HK-2 (cell line): ENCODE results near the gene MYL3.

Experiments
- DNase-seq: peaks from one replicate; pipeline ENCODE4 v3.0.0-alpha.2; 2018; ENCODE audit not compliant: unreplicated experiment

The MYL3 gene

GRCh38 chr3:46883054-46883829, 20.0 kb upstream of the MYL3 start:
- no peak for DNase-seq

- no peak for DNase-seq
Observed at GRCh38 chr3:46882377-46883053, 19.3 kb upstream of the MYL3 start.

- DNase-seq = no peak
Observed at GRCh38 chr3:46881596-46882376, 18.5 kb upstream of the MYL3 start.

DNA sequence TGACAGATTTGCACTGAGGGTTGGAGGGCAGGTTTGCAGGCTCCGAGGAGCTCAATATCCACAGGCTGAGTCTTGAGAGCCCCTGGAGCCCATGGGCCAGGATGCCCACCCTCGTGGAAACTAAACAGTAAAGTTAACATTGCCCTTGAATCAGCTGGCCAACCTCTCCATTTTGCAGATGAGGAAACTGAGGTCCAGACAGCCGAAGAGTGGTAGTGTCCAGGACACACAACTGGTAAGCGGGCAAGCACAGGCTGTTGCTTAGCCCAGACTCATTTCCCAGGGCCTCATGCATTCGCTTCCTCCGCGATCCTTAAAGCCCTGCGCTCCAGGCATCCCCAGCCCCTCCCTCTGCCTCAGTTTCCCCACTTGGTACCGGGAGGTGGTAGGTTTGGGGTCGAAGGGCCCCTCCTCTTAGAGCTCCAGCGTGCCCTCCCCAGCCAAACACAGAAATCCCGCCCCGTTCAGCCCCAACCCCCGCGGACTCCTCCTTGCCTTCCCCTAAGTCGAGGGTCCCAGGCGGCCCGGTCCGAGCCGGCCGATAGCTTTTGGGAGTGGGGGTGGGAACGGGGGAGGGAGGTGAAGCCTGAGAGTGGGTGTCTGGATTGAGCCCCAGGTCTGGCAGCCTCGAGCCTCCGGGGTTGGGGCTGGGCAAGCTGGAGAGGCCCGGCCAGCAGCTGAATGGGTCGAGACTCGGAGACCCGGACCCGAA, 17.8 kb upstream of the MYL3 start:
- no peak for DNase-seq

DNA sequence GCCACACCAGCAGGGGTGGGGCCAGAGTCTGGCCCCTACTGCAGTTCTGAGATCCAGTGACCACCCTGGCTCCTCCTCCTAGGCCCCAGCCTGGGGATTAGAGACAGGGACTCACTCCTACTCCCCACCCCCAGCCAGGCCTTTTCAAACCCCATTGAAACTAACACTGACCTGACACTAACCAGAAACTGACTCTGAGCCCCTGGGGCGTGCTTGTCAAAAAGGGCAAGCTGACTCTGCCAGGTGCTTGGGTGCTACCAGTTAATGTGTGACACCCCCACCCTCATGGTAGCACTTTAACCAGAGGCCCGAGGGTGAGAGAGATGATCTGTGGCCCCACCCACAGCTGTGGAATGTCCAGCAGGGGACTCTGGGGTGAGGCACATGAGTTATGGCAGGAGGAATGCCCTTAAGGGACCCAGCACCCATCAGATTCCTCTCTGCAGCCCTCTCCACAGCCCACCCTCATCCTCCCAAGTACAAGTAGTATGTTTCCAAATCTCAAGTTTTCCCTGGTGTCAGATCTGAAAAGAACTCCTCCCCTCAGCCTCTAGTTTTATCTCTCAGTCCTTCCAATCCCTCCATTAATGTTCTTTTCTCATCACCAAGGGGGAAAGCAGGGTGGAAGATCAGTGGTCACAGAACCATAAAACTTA, 15.7 kb upstream of the MYL3 start:
- peak; percentile 56 for DNase-seq

- no peak for DNase-seq
Observed at GRCh38 chr3:46877406-46878125, 14.3 kb upstream of the MYL3 start, which contains the start of gene PTH1R. Gene PTH1R, plus strand, starts transcription at chr3:46877721. Its CDS starts 5,839 bp downstream, at chr3:46883560.

DNA sequence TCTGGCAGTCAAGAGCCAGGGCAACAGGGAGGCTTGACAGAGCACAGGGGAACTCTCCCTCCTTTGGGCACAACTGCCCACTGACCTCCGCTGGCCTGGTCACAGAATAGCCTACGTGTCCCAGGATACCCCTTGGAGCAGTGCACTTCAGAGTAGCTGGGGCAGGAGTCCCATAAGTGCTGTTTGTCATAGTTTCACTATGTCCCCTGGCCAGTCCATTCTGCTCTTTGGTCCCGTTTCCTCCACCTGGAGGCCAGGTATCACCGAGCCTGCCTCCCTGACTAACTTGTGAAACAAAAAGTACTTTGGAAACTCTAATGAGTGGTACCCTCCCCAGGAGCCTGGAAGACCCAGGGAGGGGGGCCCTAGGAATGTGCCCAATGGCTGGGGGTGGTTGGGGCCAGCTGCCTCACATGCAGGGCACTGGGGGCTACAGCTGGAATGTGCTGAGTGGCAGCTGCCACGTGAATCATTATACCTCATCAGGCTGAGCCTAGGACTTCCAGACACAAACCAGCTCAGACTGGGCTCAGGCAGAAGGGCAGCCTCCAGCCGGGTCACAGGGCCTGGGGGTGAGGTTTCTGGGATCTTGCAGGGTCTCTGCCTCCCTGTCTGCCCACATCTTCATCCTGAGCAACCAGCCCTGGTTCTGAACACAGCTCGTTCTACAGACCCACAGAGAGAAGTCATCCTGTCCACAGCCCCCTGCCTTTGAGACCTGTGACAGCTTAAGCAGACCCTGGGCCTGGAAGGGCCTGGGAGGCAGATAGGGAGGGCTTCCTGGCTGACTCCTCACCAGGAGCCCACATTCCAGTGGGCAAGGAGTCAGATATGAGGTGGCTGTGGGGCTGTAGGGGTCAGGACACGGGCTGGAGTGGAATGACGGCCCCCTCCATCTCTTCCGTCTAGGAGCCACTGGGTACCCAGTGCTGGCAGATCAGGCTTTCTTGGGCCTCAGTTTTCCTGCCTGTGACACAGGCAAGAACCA, 13.4 kb upstream of the MYL3 start:
- no peak for DNase-seq

DNA sequence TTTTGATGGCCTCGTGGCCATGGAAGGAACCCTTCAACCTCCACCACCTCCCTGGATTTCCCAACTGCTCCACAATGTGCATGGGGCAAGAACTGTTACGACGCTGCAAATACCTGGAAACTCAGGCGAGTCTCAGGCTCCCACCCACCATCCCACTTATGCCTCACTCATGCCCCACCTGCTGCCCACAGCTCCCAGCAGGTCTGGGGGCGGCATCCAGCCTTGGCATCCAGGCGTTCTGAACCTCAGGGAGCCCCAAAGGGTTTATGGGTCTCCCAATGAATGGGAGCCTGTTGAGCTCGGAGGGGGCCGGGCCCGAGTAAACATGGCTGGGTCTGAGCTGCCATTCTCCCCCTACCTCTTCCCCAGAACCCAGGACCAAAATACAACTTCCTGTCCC, 12.3 kb upstream of the MYL3 start:
- DNase-seq = no peak

DNA sequence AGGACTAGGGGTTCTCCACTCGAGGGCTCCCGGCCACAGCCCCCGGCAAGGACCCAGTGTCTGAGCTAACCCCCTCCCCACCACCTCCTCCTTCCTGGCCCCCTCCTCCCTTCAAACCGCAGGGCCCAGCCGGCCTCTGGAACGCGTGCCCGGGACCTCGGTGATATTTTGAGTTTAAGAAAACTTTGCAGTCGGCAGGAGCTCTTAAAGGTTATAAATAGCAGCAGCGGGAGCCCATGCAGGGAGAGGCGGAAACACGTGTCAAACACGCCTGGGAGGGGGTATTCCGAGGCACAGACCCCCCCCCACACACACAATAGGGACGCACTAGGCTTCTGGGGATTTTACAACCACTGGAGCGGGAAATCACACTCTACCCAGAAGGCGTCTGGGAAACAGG, 11.2 kb upstream of the MYL3 start:
- DNase-seq = no peak

- DNase-seq = no peak
Observed at GRCh38 chr3:46873521-46873920, 10.3 kb upstream of the MYL3 start.

GRCh38 chr3:46871222-46871621, 8.0 kb upstream of the MYL3 start:
- DNase-seq = no peak

GRCh38 chr3:46870651-46871050, 7.4 kb upstream of the MYL3 start:
- no peak for DNase-seq

DNA sequence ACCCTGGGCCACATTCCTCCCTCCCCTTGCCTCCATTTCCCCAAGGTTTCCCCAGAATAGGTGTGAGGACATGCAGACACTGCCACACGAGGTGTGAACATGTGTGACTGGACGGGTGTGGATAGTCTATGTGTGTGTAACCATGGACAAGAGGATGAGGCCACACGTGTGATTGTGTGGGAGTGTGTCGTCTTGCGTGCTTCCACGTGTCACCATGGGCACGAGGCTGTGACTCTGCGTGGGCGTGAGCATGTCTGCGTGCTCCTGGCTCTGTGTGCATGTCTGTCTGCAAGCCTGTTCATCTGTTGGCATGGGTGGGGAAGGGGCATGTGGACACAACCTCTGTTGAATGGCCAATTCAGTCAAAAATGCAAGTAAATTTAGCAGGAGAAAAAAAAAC, 6.2 kb upstream of the MYL3 start:
- no peak for DNase-seq

DNA sequence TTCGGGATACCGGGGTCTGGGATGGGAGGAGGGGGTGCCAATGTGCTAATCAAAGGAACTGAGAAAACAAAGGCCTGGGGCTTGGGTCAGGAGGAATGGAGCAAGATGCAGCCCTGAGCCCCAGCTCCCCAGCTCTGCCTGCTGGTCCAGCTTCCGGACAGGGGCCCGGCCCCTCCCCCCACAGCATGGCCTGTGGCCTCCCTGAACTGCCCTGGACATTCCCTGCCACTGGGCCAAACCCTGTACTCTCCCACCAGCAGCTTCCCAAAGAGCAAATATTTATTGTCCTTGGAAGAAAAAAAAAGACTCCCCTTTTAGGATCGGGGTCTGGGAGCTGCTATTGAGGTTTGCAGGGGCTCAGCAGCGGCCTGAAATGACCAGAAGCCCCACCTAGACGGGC, 5.7 kb upstream of the MYL3 start:
- DNase-seq = no peak

DNA sequence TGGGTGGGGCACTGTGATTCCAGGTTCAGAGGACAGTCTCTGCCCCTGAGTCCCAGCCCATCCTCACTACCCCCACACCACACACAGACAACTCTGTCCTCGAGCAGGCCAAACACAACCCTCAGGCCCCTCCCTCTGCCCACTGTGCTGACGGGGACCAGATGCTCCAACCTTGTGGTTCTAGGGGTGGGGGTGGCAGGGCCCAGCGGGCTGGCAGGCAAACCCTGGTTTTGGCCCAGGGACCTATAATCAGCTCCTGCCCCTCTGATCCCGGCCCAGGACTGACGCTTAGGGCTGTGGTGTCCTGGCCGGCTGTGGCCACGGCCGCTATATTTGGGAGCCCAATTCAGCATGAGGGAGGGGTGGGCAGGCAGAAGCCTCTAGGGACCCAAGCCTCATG, 5.0 kb upstream of the MYL3 start:
- no peak for DNase-seq

DNA sequence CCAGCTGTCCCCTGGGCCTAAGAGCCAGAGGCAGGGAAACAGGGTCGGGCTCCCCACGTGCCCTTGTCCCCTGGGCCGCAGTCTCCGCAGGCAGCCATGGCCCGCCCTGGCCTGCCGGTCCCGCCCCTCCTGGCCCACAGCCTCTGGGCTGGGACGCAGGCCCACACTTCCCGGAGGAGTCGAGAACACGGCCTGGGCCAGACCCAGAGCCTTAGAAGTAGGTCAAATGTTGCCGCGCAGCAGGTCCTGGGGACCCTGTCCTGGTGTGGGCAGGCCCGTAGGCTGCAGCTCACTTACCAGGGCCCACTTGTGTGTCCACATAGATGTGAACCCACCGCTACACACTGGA, 4.3 kb upstream of the MYL3 start:
- DNase-seq = no peak

DNA sequence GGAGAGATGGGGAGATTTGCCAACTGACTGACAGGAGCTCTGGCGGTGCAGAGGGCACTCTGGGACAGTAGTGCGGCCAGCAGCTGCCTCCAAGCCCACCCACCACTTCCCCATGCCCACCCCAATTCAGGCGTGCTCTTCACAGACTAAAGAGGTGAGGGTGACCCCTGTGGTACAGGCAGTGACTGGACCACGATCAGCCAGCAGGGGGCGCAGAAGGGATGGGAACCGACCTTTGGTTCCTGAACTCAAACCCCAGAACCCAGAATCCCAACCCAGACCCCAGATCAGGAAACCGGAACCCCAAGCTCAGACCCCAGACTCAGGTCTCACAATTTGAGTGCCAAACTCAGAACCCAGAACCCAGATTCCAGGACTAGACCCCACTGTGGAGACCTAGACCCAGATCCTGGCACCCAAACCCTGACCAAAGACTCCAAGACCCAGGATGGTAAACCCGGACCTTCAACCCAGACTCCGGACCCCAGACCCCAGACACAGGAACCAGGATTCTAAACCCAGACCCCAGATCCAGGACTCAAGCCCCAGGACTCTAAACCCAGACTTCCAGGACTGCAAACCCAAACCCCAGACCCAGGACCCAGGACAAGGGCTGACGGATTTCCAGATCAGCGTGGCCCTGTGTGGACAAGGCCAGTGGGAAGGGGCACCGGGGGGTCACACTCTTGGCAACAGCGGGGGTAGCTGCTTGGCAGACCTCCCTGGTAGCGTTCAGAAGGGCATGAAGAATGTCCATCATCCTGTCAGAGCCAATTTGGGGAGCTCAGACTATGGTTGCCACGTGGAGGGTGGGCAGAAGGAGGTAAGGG, 3.7 kb upstream of the MYL3 start:
- peak; percentile 54 for DNase-seq

GRCh38 chr3:46866032-46866595, 2.9 kb upstream of the MYL3 start:
- no peak for DNase-seq
